B cell (primary cell): ENCODE measurements around the gene PLCB1. TPM values are rescaled to one million over a fixed set of nuclear protein-coding genes. Genes with fewer than 3 reads are reported as not detected.

Experiments used
- ATAC-seq: fragments of 200-7000 bp; cut with Tn5 transposase; one replicate; pipeline ENCODE4 v1.10.0; 2021; ENCODE audit warnings: low read depth, mild to moderate bottlenecking, moderate number of reproducible peaks, moderate library complexity
- CTCF ChIA-PET: fragments of 350-600 bp; sonication (Branson Sonifier 250); formaldehyde crosslinking; loops from one replicate; lab custom pipeline; 2021; ENCODE audit warnings: antibody characterized with exemption, inconsistent platforms; lab: Charles Lee
- POLR2A ChIA-PET: fragments of 350-600 bp; sonication (Branson Sonifier 250); formaldehyde crosslinking; loops from one replicate; lab custom pipeline; 2021; ENCODE audit warnings: antibody characterized with exemption; lab: Charles Lee
- DNase-seq: peaks from one replicate; pipeline ENCODE4 v3.0.0; 2013
- H2AFZ ChIP-seq: 2 replicates; pipeline ENCODE4 v1.6.1; 2012; ENCODE audit warnings: mild to moderate bottlenecking, low read depth, low read length; ENCODE audit not compliant: insufficient read depth, poor library complexity, severe bottlenecking
- H3K27ac ChIP-seq, 2 donors: 1 replicate in 1 of 2; 2 replicates in 1 of 2; pipeline ENCODE4 v1.5.1; 2012 to 2013; ENCODE audit warnings: low read length in 2 of 2, mild to moderate bottlenecking in 2 of 2, moderate library complexity in 1 of 2
- H3K27me3 ChIP-seq, 4 experiments: fragments of 200-600 bp in 1 of 4; sonication (generic) in 1 of 4; replicated peaks in 1 of 4; 1 replicate in 2 of 4; 2 replicates in 2 of 4; pipeline versions ENCODE4 v1.6.1 to v1.7.0; 2013 to 2016; ENCODE audit warnings: low read length in 3 of 4, mild to moderate bottlenecking in 2 of 4, mixed read lengths in 1 of 4, moderate library complexity in 1 of 4; ENCODE audit not compliant: insufficient read depth in 4 of 4, control insufficient read depth in 3 of 4; ENCODE audit errors: control extremely low read depth in 1 of 4
- H3K36me3 ChIP-seq, 2 experiments: replicated peaks in 1 of 2; 1 replicate in 1 of 2; 2 replicates in 1 of 2; pipeline versions ENCODE4 v1.6.1 to v1.7.1; 2013; ENCODE audit warnings: low read length in 1 of 2; ENCODE audit not compliant: insufficient read depth in 2 of 2, control insufficient read depth in 1 of 2; ENCODE audit errors: control extremely low read depth in 1 of 2, extremely low read depth in 1 of 2
- H3K4me1 ChIP-seq, 2 donors: fragments of 200-600 bp in 1 of 2; sonication (generic) in 1 of 2; 1 replicate in 1 of 2; 2 replicates in 1 of 2; pipeline versions ENCODE4 v1.5.1 to v1.6.1; 2013 to 2017; ENCODE audit warnings: low read length in 2 of 2; ENCODE audit not compliant: control insufficient read depth in 2 of 2, insufficient read depth in 2 of 2
- H3K4me2 ChIP-seq: replicated peaks from 2 replicates; pipeline ENCODE3; 2012; ENCODE audit warnings: mild to moderate bottlenecking, low read depth, low read length; ENCODE audit not compliant: poor library complexity, severe bottlenecking
- H3K4me3 ChIP-seq, 5 experiments: fragments of 200-600 bp in 1 of 5; sonication (generic) in 1 of 5; 1 replicate in 3 of 5; 2 replicates in 2 of 5; pipeline versions ENCODE4 v1.5.1 to v1.7.0; 2011 to 2016; ENCODE audit warnings: low read length in 4 of 5, mild to moderate bottlenecking in 4 of 5, low read depth in 2 of 5, control low read depth in 1 of 5, moderate library complexity in 1 of 5; ENCODE audit not compliant: insufficient read depth in 1 of 5; ENCODE audit errors: control extremely low read depth in 1 of 5, extremely low read depth in 1 of 5
- H3K79me2 ChIP-seq: fragments of 200-600 bp; sonication (generic); one replicate; pipeline ENCODE4 v1.6.0; 2016; ENCODE audit warnings: low read length; ENCODE audit not compliant: control insufficient read depth, insufficient read depth
- H3K9ac ChIP-seq: fragments of 200-600 bp; sonication (generic); 2 replicates; pipeline ENCODE4 v1.6.1; 2017; ENCODE audit warnings: mild to moderate bottlenecking, low read length, moderate library complexity
- H3K9me3 ChIP-seq, 3 donors: one replicate each; pipeline versions ENCODE4 v1.6.1 to v1.7.1; 2013; ENCODE audit warnings: low read length in 2 of 3; ENCODE audit not compliant: control insufficient read depth in 2 of 3, insufficient read depth in 1 of 3; ENCODE audit errors: control extremely low read depth in 1 of 3
- H4K20me1 ChIP-seq: 2 replicates; pipeline ENCODE4 v1.6.0; 2012; ENCODE audit warnings: mild to moderate bottlenecking, low read length; ENCODE audit not compliant: insufficient read depth, control insufficient read depth, poor library complexity, severe bottlenecking
- H3K27ac Mint-ChIP-seq: one replicate; pipeline ENCODE4 v1.8.0; 2021; ENCODE audit warnings: mixed read lengths
- H3K27me3 Mint-ChIP-seq: one replicate; pipeline ENCODE4 v1.8.0; 2021; ENCODE audit warnings: mixed read lengths
- H3K4me1 Mint-ChIP-seq: one replicate; pipeline ENCODE4 v1.8.0; 2021; ENCODE audit warnings: mixed read lengths
- H3K4me3 Mint-ChIP-seq: one replicate; pipeline ENCODE4 v1.8.0; 2021; ENCODE audit warnings: mixed read lengths
- H3K9me3 Mint-ChIP-seq: one replicate; pipeline ENCODE4 v1.8.0; 2022; ENCODE audit warnings: mixed read lengths; ENCODE audit not compliant: insufficient read depth
- CTCF ChIP-seq: fragments of 200-600 bp; IDR thresholded peaks from one replicate; pipeline ENCODE4 v1.8.0; 2022; ENCODE audit warnings: antibody characterized with exemption, mild to moderate bottlenecking
- EZH2 ChIP-seq: IDR thresholded peaks from 2 replicates; pipeline ENCODE4 v1.6.1; 2012; ENCODE audit warnings: borderline replicate concordance, low read depth, mild to moderate bottlenecking, moderate library complexity, low read length; ENCODE audit not compliant: insufficient read depth, poor library complexity, severe bottlenecking
- WGBS: methylation state at CpG from one replicate; pipeline ENCODE4 v1.1.5; 2013; ENCODE audit warnings: missing lambda C conversion rate; ENCODE audit not compliant: insufficient coverage; 5-methylcytosine and 5-hydroxymethylcytosine counted together
- intact Hi-C: fragments of 100-400 bp; cut with micrococcal nuclease; formaldehyde crosslinking; loops from one replicate; pipeline ENCODE4 v1.10.0; 2022
- polyA minus RNA-seq: library from RNA; depleted of rRNA, polyadenylated mRNA; stranded (reverse); fragments of >200 nt; gene quantifications from 2 replicates; pipeline ENCODE4 v1.2.3, GENCODE V29; 2012
- polyA plus RNA-seq: library from polyadenylated mRNA; depleted of rRNA; stranded (reverse); fragments of >200 nt; gene quantifications from 2 replicates; pipeline ENCODE4 v1.2.3, GENCODE V29; 2012
- total RNA-seq, 2 donors: library from RNA; stranded (reverse); fragments of 120-200 nt in 1 of 2; gene quantifications; 1 replicate in 1 of 2; 2 replicates in 1 of 2; pipeline versions ENCODE4 v1.2.3 to v1.2.4, GENCODE V29; 2013 to 2022

PLCB1 gene
- total RNA-seq (0.34 and 0.47 TPM in 2 replicates), polyA plus RNA-seq (0.07 and 0.18 TPM in 2 replicates), polyA minus RNA-seq (1.4 and 1.7 TPM in 2 replicates)
- total RNA-seq (2013) = 0.72 TPM

GRCh38 chr20:8131598-8132483 is at the start of gene PLCB1:
PLCB1 (plus strand) TSS chr20:8132266; CDS start chr20:8132652, 386 bp downstream.
- no peaks in the 10 kb centered on the region for H3K9me3 Mint-ChIP-seq
- POLR2A ChIA-PET = no interaction called here
- Histone ChIP-seq H2AFZ (peak within 1 kb of the TSS; percentile 54), H3K27me3 (peaks cover 0 to 10% (median 9%) of the 10 kb centered on the region in 4 experiments), H3K4me3 (peak within 1 kb of the TSS in 4 of 5 experiments; percentile 6 to 66 (median 28)), H4K20me1 (no peaks in the 10 kb centered on the region), H3K4me2 (peak within 1 kb of the TSS; percentile 66), H3K36me3 (no peaks in the 10 kb centered on the region), H3K4me1 (peaks cover 12 to 14% of the 10 kb centered on the region in 2 donors), H3K27ac (no peak within 1 kb of the TSS), H3K9ac (no peak within 1 kb of the TSS), H3K79me2 (no peaks in the 10 kb centered on the region), H3K9me3 (no peaks in the 10 kb centered on the region)
- H3K27ac Mint-ChIP-seq = no peak within 1 kb of the TSS
- H3K4me3 Mint-ChIP-seq = peak within 1 kb of the TSS; percentile 57
- H3K27me3 Mint-ChIP-seq = peaks cover 32% of the 10 kb centered on the region
- CTCF ChIA-PET = interaction anchor here (0.8 kb wide), 1 partner anchor 590 kb away, joined by 3 read pairs; no protein-coding TSS in a partner anchor
- H3K4me1 Mint-ChIP-seq = peaks cover 15% of the 10 kb centered on the region
- peak; percentile 90 for ATAC-seq
- 2% methylated on average over 55 of the region's 65 CpGs for WGBS
- TF ChIP-seq CTCF (peak; percentile 45), EZH2 (no peak)
- intact Hi-C loops = loop anchor here (2.0 kb wide), 1 partner anchor 257 kb away; no protein-coding TSS in a partner anchor
- peak; percentile 49 for DNase-seq

- CTCF ChIA-PET = interaction anchor here (0.8 kb wide), 1 partner anchor 147 kb away, joined by 3 read pairs; no protein-coding TSS in a partner anchor
- Histone ChIP-seq H3K36me3 (no peaks in the 10 kb centered on the region), H3K4me2 (no peak overlapping the region), H4K20me1 (no peaks in the 10 kb centered on the region), H3K9me3 (no peaks in the 10 kb centered on the region), H3K27ac (no peak overlapping the region), H2AFZ (no peak overlapping the region), H3K4me3 (no peak overlapping the region), H3K27me3 (no peaks in the 10 kb centered on the region), H3K9ac (no peak overlapping the region), H3K79me2 (no peaks in the 10 kb centered on the region), H3K4me1 (no peaks in the 10 kb centered on the region)
- intact Hi-C loops = no loop called here
- ATAC-seq (no peak), DNase-seq (no peak)
- POLR2A ChIA-PET = no interaction called here
- no peaks in the 10 kb centered on the region for H3K9me3 Mint-ChIP-seq
- H3K4me1 Mint-ChIP-seq = no peaks in the 10 kb centered on the region
- H3K4me3 Mint-ChIP-seq = no peak overlapping the region
- TF ChIP-seq CTCF (no peak), EZH2 (no peak)
- no peaks in the 10 kb centered on the region for H3K27me3 Mint-ChIP-seq
- no peak overlapping the region for H3K27ac Mint-ChIP-seq
Observed at GRCh38 chr20:8082989-8083388, 49.1 kb upstream of the PLCB1 start.
